ENCODE data around the gene ARHGEF40.

ARHGEF40 gene

DNA sequence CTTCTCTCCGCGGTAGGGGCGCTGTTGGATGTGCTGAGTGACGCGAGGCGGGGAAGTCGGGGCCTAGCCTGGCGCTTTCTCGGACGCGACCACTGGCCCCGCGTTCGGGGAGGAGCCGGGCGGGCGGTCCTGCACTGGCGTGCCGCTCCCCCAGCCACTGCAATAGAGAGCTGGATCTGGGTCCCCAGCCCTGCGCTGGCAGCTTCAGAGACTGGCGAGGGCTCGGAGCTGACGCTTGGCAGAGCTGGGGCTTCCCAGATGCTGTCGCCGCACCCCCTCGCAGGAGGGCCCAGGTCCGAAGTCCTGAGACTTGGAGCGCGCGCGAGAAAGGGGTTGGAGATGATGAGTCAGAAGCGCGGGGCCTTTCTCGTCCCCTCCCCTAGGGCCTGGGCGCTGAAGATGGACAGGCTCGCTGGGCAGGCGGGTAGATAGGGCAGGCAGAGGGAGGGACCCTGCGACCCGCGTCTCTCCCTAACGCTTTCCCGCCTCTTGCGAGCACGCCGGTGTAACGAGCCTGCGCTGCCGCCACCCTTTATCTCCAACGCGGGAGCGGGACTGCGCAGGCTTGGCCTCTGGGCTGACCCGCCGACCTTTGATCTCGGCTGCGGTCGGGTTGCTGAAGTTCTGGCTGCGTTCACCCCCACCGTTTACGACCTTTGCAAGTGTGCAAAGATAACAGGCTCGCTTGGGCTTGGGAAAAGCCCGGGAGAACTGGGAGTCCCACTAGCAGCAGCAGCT lies 33.8 kb downstream of the ARHGEF40 start:
- TF ChIP-seq POLR2AphosphoS5 (IDR thresholded peaks at IDR 0.05; ENCODE audit: low read depth, low read length), result peak; percentile 54
- TF ChIP-seq FOXP2 (optimal IDR thresholded peaks at IDR 0.05; ENCODE audit: borderline replicate concordance, extremely low read depth, extremely low read length, insufficient read depth), result peak; percentile 37
- no peak for TF ChIP-seq SIN3A (IDR thresholded peaks at IDR 0.05; ENCODE audit: borderline replicate concordance, insufficient read depth, low read length)
- 0 out of 2 replicates have a peak, but pooled peaks have one; percentile 4 for TF ChIP-seq TAF1 (IDR thresholded peaks at IDR 0.05; ENCODE audit: borderline replicate concordance, insufficient read depth, low read length)
- TF ChIP-seq, protein P1, sequence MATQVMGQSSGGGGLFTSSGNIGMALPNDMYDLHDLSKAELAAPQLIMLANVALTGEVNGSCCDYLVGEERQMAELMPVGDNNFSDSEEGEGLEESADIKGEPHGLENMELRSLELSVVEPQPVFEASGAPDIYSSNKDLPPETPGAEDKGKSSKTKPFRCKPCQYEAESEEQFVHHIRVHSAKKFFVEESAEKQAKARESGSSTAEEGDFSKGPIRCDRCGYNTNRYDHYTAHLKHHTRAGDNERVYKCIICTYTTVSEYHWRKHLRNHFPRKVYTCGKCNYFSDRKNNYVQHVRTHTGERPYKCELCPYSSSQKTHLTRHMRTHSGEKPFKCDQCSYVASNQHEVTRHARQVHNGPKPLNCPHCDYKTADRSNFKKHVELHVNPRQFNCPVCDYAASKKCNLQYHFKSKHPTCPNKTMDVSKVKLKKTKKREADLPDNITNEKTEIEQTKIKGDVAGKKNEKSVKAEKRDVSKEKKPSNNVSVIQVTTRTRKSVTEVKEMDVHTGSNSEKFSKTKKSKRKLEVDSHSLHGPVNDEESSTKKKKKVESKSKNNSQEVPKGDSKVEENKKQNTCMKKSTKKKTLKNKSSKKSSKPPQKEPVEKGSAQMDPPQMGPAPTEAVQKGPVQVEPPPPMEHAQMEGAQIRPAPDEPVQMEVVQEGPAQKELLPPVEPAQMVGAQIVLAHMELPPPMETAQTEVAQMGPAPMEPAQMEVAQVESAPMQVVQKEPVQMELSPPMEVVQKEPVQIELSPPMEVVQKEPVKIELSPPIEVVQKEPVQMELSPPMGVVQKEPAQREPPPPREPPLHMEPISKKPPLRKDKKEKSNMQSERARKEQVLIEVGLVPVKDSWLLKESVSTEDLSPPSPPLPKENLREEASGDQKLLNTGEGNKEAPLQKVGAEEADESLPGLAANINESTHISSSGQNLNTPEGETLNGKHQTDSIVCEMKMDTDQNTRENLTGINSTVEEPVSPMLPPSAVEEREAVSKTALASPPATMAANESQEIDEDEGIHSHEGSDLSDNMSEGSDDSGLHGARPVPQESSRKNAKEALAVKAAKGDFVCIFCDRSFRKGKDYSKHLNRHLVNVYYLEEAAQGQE (IDR thresholded peaks at IDR 0.05; ENCODE audit: insufficient read depth in 1 of 2, low read depth in 2 of 2, low read length in 2 of 2), result no peak

DNA sequence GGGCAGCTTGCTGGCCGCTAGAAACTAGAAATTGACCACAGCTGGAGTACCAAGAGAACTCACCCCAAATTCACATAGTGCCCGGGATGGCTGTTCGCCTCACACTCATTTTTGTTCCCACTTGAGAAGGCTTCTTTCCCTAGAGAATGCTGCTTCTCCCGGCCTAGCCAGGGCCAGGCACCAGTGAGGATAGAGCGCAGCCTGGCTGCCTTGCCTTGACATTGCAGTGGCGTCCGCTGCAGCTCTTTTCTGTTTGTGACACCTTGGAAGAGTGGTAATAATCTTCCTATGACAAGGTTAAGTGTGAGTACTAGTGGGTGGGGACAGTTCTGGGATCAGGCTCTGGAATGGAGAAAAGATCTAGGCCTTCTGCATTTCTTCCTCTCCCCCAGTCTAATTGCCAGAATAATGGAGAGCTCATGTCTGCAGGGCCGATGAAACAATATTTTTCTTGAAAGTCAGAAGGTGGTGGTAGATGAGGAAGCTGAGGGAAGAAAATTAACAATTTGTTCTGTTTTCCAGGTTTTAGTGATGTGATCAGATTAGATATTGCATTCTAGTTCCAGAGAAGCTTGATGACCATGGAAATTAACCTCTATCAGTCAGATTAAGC lies 34.5 kb downstream of the ARHGEF40 start:
- TF ChIP-seq FOXP2 (optimal IDR thresholded peaks at IDR 0.05; ENCODE audit: borderline replicate concordance, extremely low read depth, extremely low read length, insufficient read depth) (no peak), POLR2AphosphoS5 (IDR thresholded peaks at IDR 0.05; ENCODE audit: low read depth, low read length) (no peak), SIN3A (IDR thresholded peaks at IDR 0.05; ENCODE audit: borderline replicate concordance, insufficient read depth, low read length) (no peak), TAF1 (IDR thresholded peaks at IDR 0.05; ENCODE audit: borderline replicate concordance, insufficient read depth, low read length) (no peak)
- TF ChIP-seq, protein P1 (IDR thresholded peaks at IDR 0.05; ENCODE audit: insufficient read depth in 1 of 2, low read depth in 2 of 2, low read length in 2 of 2), result no peak

DNA sequence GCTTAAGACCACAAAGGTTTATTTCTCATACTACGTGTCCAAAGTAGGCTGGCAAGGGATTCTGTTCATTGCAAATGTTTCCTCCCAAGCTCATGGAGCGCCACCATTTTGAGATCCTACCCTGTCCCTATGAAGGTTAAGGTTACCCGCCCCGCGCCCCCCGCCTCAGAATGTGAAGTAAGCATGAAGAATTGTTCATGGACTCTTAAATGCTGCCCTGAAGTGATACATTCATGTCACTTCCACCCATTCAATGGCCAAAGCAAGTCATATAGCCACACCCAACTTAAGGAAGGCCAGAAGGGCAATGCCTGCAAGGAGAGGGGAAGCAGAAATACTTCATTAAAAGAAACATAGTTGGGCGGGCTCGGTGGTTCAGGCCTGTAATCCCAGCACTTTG lies 35.0 kb downstream of the ARHGEF40 start:
- TF ChIP-seq SIN3A (IDR thresholded peaks at IDR 0.05; ENCODE audit: borderline replicate concordance, insufficient read depth, low read length) (no peak), TAF1 (IDR thresholded peaks at IDR 0.05; ENCODE audit: borderline replicate concordance, insufficient read depth, low read length) (no peak), FOXP2 (optimal IDR thresholded peaks at IDR 0.05; ENCODE audit: borderline replicate concordance, extremely low read depth, extremely low read length, insufficient read depth) (no peak), POLR2AphosphoS5 (IDR thresholded peaks at IDR 0.05; ENCODE audit: low read depth, low read length) (no peak)
- TF ChIP-seq, protein P1 (IDR thresholded peaks at IDR 0.05; ENCODE audit: insufficient read depth in 1 of 2, low read depth in 2 of 2, low read length in 2 of 2), result no peak

DNA sequence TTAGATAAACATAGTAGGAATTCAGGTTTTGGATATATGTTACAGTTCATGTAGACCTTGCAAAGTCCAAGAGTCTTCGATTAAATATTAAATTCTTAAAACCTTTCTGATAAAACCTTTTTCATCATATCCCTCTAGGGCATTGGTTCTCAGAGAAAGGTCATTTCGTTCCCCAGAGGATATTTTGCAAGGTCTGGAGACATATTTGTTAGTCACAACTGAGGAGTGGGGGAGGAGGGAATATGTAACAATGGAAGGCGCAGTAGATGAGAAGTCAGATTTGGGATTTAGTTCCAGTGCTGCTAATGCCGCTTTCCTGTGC lies 36.0 kb downstream of the ARHGEF40 start:
- TF ChIP-seq FOXP2 (optimal IDR thresholded peaks at IDR 0.05; ENCODE audit: borderline replicate concordance, extremely low read depth, extremely low read length, insufficient read depth) (no peak), TAF1 (IDR thresholded peaks at IDR 0.05; ENCODE audit: borderline replicate concordance, insufficient read depth, low read length) (no peak), POLR2AphosphoS5 (IDR thresholded peaks at IDR 0.05; ENCODE audit: low read depth, low read length) (no peak), SIN3A (IDR thresholded peaks at IDR 0.05; ENCODE audit: borderline replicate concordance, insufficient read depth, low read length) (no peak)
- TF ChIP-seq, protein P1 (IDR thresholded peaks at IDR 0.05; ENCODE audit: insufficient read depth in 1 of 2, low read depth in 2 of 2, low read length in 2 of 2), result no peak
